ENCODE data around the gene FANCM. TPM values are rescaled to one million over a fixed set of nuclear protein-coding genes. Genes with fewer than 3 reads are reported as not detected.
A peak's percentile ranks its signal among the peaks of the same experiment; 100 is the strongest.

Gene FANCM
- total RNA-seq, 2 experiments from 2014 or later, result 15.8 to 17.0 TPM

GRCh38 chr14:45181329-45181728, 45.6 kb downstream of the FANCM start:
- Mint-ChIP-seq H3K4me3 (no peak overlapping the region), H3K4me1 (ENCODE audit: low read depth) (no peaks in the 10 kb centered on the region), H3K36me3 (ENCODE audit: low read depth) (peaks cover 5% of the 10 kb centered on the region), H3K9me3 (no peaks in the 10 kb centered on the region), H3K27ac (no peak overlapping the region), H3K27me3 (no peaks in the 10 kb centered on the region)
- ATAC-seq (no peak), DNase-seq (no peak)
- TF ChIP-seq CTCF (IDR thresholded peaks at IDR 0.05), result no peak
- CTCF ChIA-PET, result interaction anchor here (1.1 kb wide), 1 partner anchor 18 kb away, joined by 3 read pairs; no protein-coding TSS in a partner anchor
- intact Hi-C loops (cut with micrococcal nuclease), result no loop called here
- POLR2A ChIA-PET, result no interaction called here

DNA sequence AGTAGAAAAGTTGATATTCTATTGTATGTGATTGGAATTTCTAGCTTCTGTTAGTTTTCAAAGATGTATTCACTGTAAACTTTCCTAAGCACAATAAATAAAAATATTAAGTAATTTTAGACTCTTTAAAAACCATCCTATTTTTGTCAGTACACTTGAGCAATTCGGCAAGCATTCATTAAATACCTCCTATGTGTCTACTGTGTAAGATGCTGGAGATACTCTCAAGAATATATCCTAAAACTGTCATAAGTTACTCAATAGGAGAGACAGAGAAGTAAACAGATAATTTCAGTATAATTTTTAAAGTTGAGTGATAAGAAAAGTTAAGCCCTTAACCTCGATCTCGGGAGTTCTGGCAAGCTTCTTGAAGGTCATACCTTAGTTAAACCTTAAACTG, 46.1 kb downstream of the FANCM start:
- DNase-seq (no peak), ATAC-seq (no peak)
- peaks cover 7% of the 10 kb centered on the region for H3K36me3 Mint-ChIP-seq (ENCODE audit: low read depth)
- ChIA-PET CTCF (interaction anchor here (1.1 kb wide), 1 partner anchor 17 kb away, joined by 3 read pairs; no protein-coding TSS in a partner anchor), POLR2A (no interaction called here)
- no peak for TF ChIP-seq CTCF (IDR thresholded peaks at IDR 0.05)
- no peaks in the 10 kb centered on the region for H3K4me1 Mint-ChIP-seq (ENCODE audit: low read depth)
- no peak overlapping the region for H3K4me3 Mint-ChIP-seq
- no peaks in the 10 kb centered on the region for H3K27me3 Mint-ChIP-seq
- H3K9me3 Mint-ChIP-seq, result no peaks in the 10 kb centered on the region
- H3K27ac Mint-ChIP-seq, result no peak overlapping the region
- intact Hi-C loops (cut with micrococcal nuclease), result no loop called here

GRCh38 chr14:45185100-45185814, 49.5 kb downstream of the FANCM start:
- Mint-ChIP-seq H3K9me3 (no peaks in the 10 kb centered on the region), H3K27ac (no peak overlapping the region), H3K27me3 (no peaks in the 10 kb centered on the region), H3K36me3 (ENCODE audit: low read depth) (peaks cover 17% of the 10 kb centered on the region), H3K4me3 (no peak overlapping the region), H3K4me1 (ENCODE audit: low read depth) (no peaks in the 10 kb centered on the region)
- CTCF ChIA-PET, result no interaction called here
- POLR2A ChIA-PET, result no interaction called here
- DNase-seq (no peak), ATAC-seq (no peak)
- TF ChIP-seq CTCF (IDR thresholded peaks at IDR 0.05), result no peak
- intact Hi-C loops (cut with micrococcal nuclease), result no loop called here

- Mint-ChIP-seq H3K4me1 (ENCODE audit: low read depth) (peaks cover 9% of the 10 kb centered on the region), H3K9me3 (no peaks in the 10 kb centered on the region), H3K27ac (no peak overlapping the region), H3K27me3 (no peaks in the 10 kb centered on the region), H3K36me3 (ENCODE audit: low read depth) (peaks cover 24% of the 10 kb centered on the region), H3K4me3 (no peak overlapping the region)
- no peak for DNase-seq
- peak; percentile 39 for ATAC-seq
- intact Hi-C loops (cut with micrococcal nuclease), result no loop called here
- ChIA-PET CTCF (no interaction called here), POLR2A (no interaction called here)
- no peak for TF ChIP-seq CTCF (IDR thresholded peaks at IDR 0.05)
Observed at GRCh38 chr14:45194964-45195363, 59.2 kb downstream of the FANCM start.

DNA sequence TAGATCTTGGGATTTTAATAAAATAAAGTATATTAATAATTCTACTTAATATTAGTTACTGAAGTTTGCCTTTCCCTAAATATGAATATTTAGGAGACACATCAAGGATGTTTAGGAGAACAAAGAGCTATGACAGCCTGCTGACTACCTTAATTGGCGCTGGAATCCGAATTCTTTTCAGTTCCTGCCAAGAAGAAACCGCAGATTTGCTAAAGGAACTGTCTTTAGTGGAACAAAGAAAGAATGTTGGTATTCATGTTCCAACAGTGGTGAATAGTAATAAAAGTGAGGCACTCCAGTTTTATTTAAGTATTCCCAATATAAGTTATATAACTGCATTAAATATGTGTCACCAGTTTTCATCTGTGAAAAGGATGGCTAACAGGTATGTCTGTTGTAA, 62.8 kb downstream of the FANCM start:
- H3K27ac Mint-ChIP-seq, result no peak overlapping the region
- ATAC-seq, result no peak
- H3K36me3 Mint-ChIP-seq (ENCODE audit: low read depth), result peaks cover 31% of the 10 kb centered on the region
- POLR2A ChIA-PET, result no interaction called here
- CTCF ChIA-PET, result interaction anchor here (1.1 kb wide), 1 partner anchor 17 kb away, joined by 3 read pairs; no protein-coding TSS in a partner anchor
- H3K4me1 Mint-ChIP-seq (ENCODE audit: low read depth), result peaks cover 19% of the 10 kb centered on the region
- H3K9me3 Mint-ChIP-seq, result no peaks in the 10 kb centered on the region
- no peak for DNase-seq
- H3K4me3 Mint-ChIP-seq, result no peak overlapping the region
- H3K27me3 Mint-ChIP-seq, result no peaks in the 10 kb centered on the region
- no peak for TF ChIP-seq CTCF (IDR thresholded peaks at IDR 0.05)
- intact Hi-C loops (cut with micrococcal nuclease), result no loop called here

Data from activated CD8-positive, alpha-beta T cell treated with anti-CD3 and anti-CD28 coated beads for 36 hours (primary cell).